Activated naive CD4-positive, alpha-beta T cell treated with anti-CD3 and anti-CD28 coated beads for 36 hours (primary cell): ENCODE data around the gene PTPRN2. TPM values are rescaled to one million over a fixed set of nuclear protein-coding genes. Genes with fewer than 3 reads are reported as not detected.

Experiments used
- CTCF ChIA-PET: fragments of 350-600 bp; sonication (Branson Sonifier 250); formaldehyde crosslinking; loops from one replicate; lab custom pipeline; 2021; ENCODE audit warnings: antibody characterized with exemption; lab: Charles Lee
- DNase-seq: peaks from one replicate; pipeline ENCODE4 v3.0.0-alpha.2; 2020
- H3K27ac Mint-ChIP-seq: one replicate; pipeline ENCODE4 v1.8.0; 2021; ENCODE audit warnings: mild to moderate bottlenecking, mixed read lengths
- H3K27me3 Mint-ChIP-seq: one replicate; pipeline ENCODE4 v1.8.0; 2021; ENCODE audit warnings: low read depth, mixed read lengths
- H3K36me3 Mint-ChIP-seq: one replicate; pipeline ENCODE4 v1.8.0; 2021; ENCODE audit warnings: low read depth, mixed read lengths
- H3K4me1 Mint-ChIP-seq: one replicate; pipeline ENCODE4 v1.8.0; 2021; ENCODE audit warnings: low read depth, mixed read lengths
- H3K4me3 Mint-ChIP-seq: one replicate; pipeline ENCODE4 v1.8.0; 2021; ENCODE audit warnings: mild to moderate bottlenecking, moderate library complexity, mixed read lengths
- H3K9me3 Mint-ChIP-seq: one replicate; pipeline ENCODE4 v1.8.0; 2021; ENCODE audit warnings: mixed read lengths
- intact Hi-C: fragments of 100-400 bp; cut with micrococcal nuclease; formaldehyde crosslinking; loops from one replicate; pipeline ENCODE4 v1.15.1; 2023
- total RNA-seq, 2 experiments: library from RNA; stranded (reverse); gene quantifications; one replicate each; pipeline ENCODE4 v1.2.3, GENCODE V29; 2021

PTPRN2 gene
- total RNA-seq, 2 experiments from 2014 or later = 0.54 to 0.62 TPM

GRCh38 chr7:157528785-157529341 lies 1058.8 kb downstream of the PTPRN2 start:
- H3K27me3 Mint-ChIP-seq = no peaks in the 10 kb centered on the region
- CTCF ChIA-PET = no interaction called here

GRCh38 chr7:157527686-157528085 lies 1059.9 kb downstream of the PTPRN2 start:
- Mint-ChIP-seq H3K9me3 (peaks cover 13% of the 10 kb centered on the region), H3K4me1 (no peaks in the 10 kb centered on the region), H3K36me3 (peaks cover 3% of the 10 kb centered on the region), H3K27me3 (no peaks in the 10 kb centered on the region), H3K27ac (no peak overlapping the region), H3K4me3 (no peak overlapping the region)
- CTCF ChIA-PET = no interaction called here
- no peak for DNase-seq
- intact Hi-C loops = no loop called here

More at GRCh38 chr7:157528785-157529341, 1058.8 kb downstream of the PTPRN2 start:
- no peaks in the 10 kb centered on the region for H3K4me1 Mint-ChIP-seq
- H3K4me3 Mint-ChIP-seq = no peak overlapping the region
- no peak for DNase-seq
- intact Hi-C loops = no loop called here
- peaks cover 3% of the 10 kb centered on the region for H3K36me3 Mint-ChIP-seq
- H3K9me3 Mint-ChIP-seq = peaks cover 15% of the 10 kb centered on the region
- no peak overlapping the region for H3K27ac Mint-ChIP-seq

GRCh38 chr7:157526913-157527634 lies 1060.5 kb downstream of the PTPRN2 start:
- no peak overlapping the region for H3K27ac Mint-ChIP-seq
- intact Hi-C loops = no loop called here
- no peaks in the 10 kb centered on the region for H3K36me3 Mint-ChIP-seq
- peaks cover 7% of the 10 kb centered on the region for H3K9me3 Mint-ChIP-seq
- CTCF ChIA-PET = no interaction called here
- DNase-seq = no peak
- H3K27me3 Mint-ChIP-seq = no peaks in the 10 kb centered on the region
- no peaks in the 10 kb centered on the region for H3K4me1 Mint-ChIP-seq
- no peak overlapping the region for H3K4me3 Mint-ChIP-seq

GRCh38 chr7:157526005-157526912 lies 1061.4 kb downstream of the PTPRN2 start:
- intact Hi-C loops = no loop called here
- Mint-ChIP-seq H3K9me3 (no peaks in the 10 kb centered on the region), H3K27ac (no peak overlapping the region), H3K36me3 (no peaks in the 10 kb centered on the region), H3K4me3 (no peak overlapping the region), H3K4me1 (no peaks in the 10 kb centered on the region), H3K27me3 (no peaks in the 10 kb centered on the region)
- CTCF ChIA-PET = no interaction called here
- no peak for DNase-seq

GRCh38 chr7:157525491-157525915 lies 1062.1 kb downstream of the PTPRN2 start:
- H3K4me3 Mint-ChIP-seq = no peak overlapping the region
- no peaks in the 10 kb centered on the region for H3K9me3 Mint-ChIP-seq
- CTCF ChIA-PET = no interaction called here
- H3K27ac Mint-ChIP-seq = no peak overlapping the region
- intact Hi-C loops = no loop called here
- no peaks in the 10 kb centered on the region for H3K4me1 Mint-ChIP-seq
- no peaks in the 10 kb centered on the region for H3K27me3 Mint-ChIP-seq
- H3K36me3 Mint-ChIP-seq = no peaks in the 10 kb centered on the region
- DNase-seq = no peak

- CTCF ChIA-PET = no interaction called here
- Mint-ChIP-seq H3K9me3 (no peaks in the 10 kb centered on the region), H3K36me3 (no peaks in the 10 kb centered on the region), H3K4me1 (no peaks in the 10 kb centered on the region), H3K27me3 (no peaks in the 10 kb centered on the region), H3K27ac (no peak overlapping the region), H3K4me3 (no peak overlapping the region)
- intact Hi-C loops = no loop called here
- DNase-seq = no peak
These were observed 1062.9 kb downstream of the PTPRN2 start for GRCh38 chr7:157524731-157525130.

GRCh38 chr7:157523766-157524421 lies 1063.7 kb downstream of the PTPRN2 start:
- Mint-ChIP-seq H3K4me1 (no peaks in the 10 kb centered on the region), H3K9me3 (no peaks in the 10 kb centered on the region), H3K36me3 (no peaks in the 10 kb centered on the region), H3K27ac (no peak overlapping the region), H3K4me3 (no peak overlapping the region), H3K27me3 (no peaks in the 10 kb centered on the region)
- CTCF ChIA-PET = no interaction called here
- no peak for DNase-seq
- intact Hi-C loops = no loop called here

GRCh38 chr7:157523371-157523765 lies 1064.3 kb downstream of the PTPRN2 start:
- Mint-ChIP-seq H3K27me3 (no peaks in the 10 kb centered on the region), H3K4me3 (no peak overlapping the region), H3K27ac (no peak overlapping the region), H3K9me3 (no peaks in the 10 kb centered on the region), H3K4me1 (no peaks in the 10 kb centered on the region), H3K36me3 (no peaks in the 10 kb centered on the region)
- CTCF ChIA-PET = no interaction called here
- intact Hi-C loops = no loop called here
- DNase-seq = no peak

- H3K9me3 Mint-ChIP-seq = no peaks in the 10 kb centered on the region
- no peaks in the 10 kb centered on the region for H3K4me1 Mint-ChIP-seq
- DNase-seq = no peak
- H3K4me3 Mint-ChIP-seq = no peak overlapping the region
- intact Hi-C loops = no loop called here
- H3K27ac Mint-ChIP-seq = no peak overlapping the region
- no peaks in the 10 kb centered on the region for H3K36me3 Mint-ChIP-seq
- no peaks in the 10 kb centered on the region for H3K27me3 Mint-ChIP-seq
- CTCF ChIA-PET = no interaction called here
These were observed 1064.7 kb downstream of the PTPRN2 start for GRCh38 chr7:157522954-157523353.

GRCh38 chr7:157522189-157522588 lies 1065.4 kb downstream of the PTPRN2 start:
- no peak for DNase-seq
- intact Hi-C loops = no loop called here
- Mint-ChIP-seq H3K4me1 (no peaks in the 10 kb centered on the region), H3K27ac (no peak overlapping the region), H3K9me3 (no peaks in the 10 kb centered on the region), H3K4me3 (no peak overlapping the region), H3K36me3 (no peaks in the 10 kb centered on the region), H3K27me3 (no peaks in the 10 kb centered on the region)
- CTCF ChIA-PET = no interaction called here

- CTCF ChIA-PET = no interaction called here
- H3K27me3 Mint-ChIP-seq = no peaks in the 10 kb centered on the region
These were observed 1065.9 kb downstream of the PTPRN2 start for GRCh38 chr7:157521752-157522151.

GRCh38 chr7:157521061-157521731 lies 1066.4 kb downstream of the PTPRN2 start:
- intact Hi-C loops = no loop called here
- H3K27ac Mint-ChIP-seq = no peak overlapping the region
- no peak for DNase-seq
- H3K36me3 Mint-ChIP-seq = no peaks in the 10 kb centered on the region
- H3K4me1 Mint-ChIP-seq = no peaks in the 10 kb centered on the region
- no peak overlapping the region for H3K4me3 Mint-ChIP-seq
- no peaks in the 10 kb centered on the region for H3K9me3 Mint-ChIP-seq
- H3K27me3 Mint-ChIP-seq = no peaks in the 10 kb centered on the region
- CTCF ChIA-PET = no interaction called here

More at GRCh38 chr7:157521752-157522151, 1065.9 kb downstream of the PTPRN2 start:
- Mint-ChIP-seq H3K9me3 (no peaks in the 10 kb centered on the region), H3K4me1 (no peaks in the 10 kb centered on the region), H3K4me3 (no peak overlapping the region), H3K27ac (no peak overlapping the region), H3K36me3 (no peaks in the 10 kb centered on the region)
- intact Hi-C loops = no loop called here
- DNase-seq = no peak
